GM12891 (cell line): Measurements from ENCODE around the gene CLBA1.

Experiments used
- DNase-seq: peaks from one replicate; pipeline ENCODE4 v3.0.0; 2011; ENCODE audit warnings: low spot score; ENCODE audit not compliant: insufficient read length
- FAIRE-seq: peaks from 2 replicates; lab custom pipeline; 2011; peaks lifted over from hg19 to GRCh38; lab: Jason Lieb, UNC
- PAX5 ChIP-seq: IDR thresholded peaks from 2 replicates; pipeline ENCODE4 v1.6.1; 2011; ENCODE audit warnings: low read length, moderate library complexity, mild to moderate bottlenecking; ENCODE audit not compliant: insufficient read depth, severe bottlenecking
- POLR2A ChIP-seq: IDR thresholded peaks from 2 replicates; pipeline ENCODE4 v1.6.1; 2011; ENCODE audit warnings: low read depth, low read length, control low read depth
- POLR2AphosphoS5 ChIP-seq: IDR thresholded peaks from 2 replicates; pipeline ENCODE4 v1.6.1; 2011; ENCODE audit warnings: low read depth, low read length, control low read depth
- POU2F2 ChIP-seq: IDR thresholded peaks from 2 replicates; pipeline ENCODE4 v1.6.1; 2011; ENCODE audit warnings: low read depth, mild to moderate bottlenecking, control low read depth, low read length, moderate library complexity
- SPI1 ChIP-seq: IDR thresholded peaks from 2 replicates; pipeline ENCODE4 v1.6.1; 2011; ENCODE audit warnings: low read depth, low read length, control low read depth
- TAF1 ChIP-seq: IDR thresholded peaks from 2 replicates; pipeline ENCODE4 v1.6.1; 2011; ENCODE audit warnings: low read depth, low read length, control low read depth

CLBA1 gene

DNA sequence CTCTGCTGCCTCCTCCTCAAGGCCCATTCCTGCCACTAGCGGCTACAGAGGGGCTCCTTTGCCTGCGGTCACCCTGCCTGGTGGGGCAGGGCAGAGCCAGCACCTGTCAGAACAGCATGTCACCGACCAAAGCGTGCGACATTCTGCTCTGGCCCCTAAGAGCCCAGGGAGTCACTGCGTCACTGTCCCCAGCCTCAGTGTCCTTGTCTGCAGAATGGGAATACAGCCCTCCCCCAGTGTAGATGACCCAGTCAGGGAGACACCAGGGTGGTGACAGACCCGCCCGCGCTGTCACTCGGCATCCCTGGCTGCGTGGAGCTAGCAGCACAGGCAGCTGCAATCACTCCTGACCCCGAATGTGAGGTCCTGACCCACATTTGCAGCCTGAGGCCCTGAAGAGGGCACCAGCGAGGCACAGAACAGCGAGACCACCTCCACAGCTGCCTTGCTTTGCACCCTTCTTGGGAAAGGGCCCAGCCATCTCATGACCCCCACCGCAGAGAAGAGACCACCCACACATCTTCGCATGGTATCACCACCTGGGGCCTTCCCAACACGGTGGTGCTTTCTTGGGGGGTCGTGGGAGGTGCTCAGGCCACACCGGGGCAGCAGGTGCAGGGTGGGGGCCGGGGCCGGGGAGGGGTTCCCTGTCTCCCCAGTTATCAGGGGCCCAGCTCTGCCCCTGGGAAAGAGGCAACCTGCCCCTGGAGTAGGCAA is 9.9 kb upstream of the CLBA1 start:
- FAIRE-seq (no peak), DNase-seq (no peak)
- TF ChIP-seq POLR2AphosphoS5 (no peak), TAF1 (no peak), POU2F2 (no peak), POLR2A (no peak), PAX5 (no peak), SPI1 (no peak)

DNA sequence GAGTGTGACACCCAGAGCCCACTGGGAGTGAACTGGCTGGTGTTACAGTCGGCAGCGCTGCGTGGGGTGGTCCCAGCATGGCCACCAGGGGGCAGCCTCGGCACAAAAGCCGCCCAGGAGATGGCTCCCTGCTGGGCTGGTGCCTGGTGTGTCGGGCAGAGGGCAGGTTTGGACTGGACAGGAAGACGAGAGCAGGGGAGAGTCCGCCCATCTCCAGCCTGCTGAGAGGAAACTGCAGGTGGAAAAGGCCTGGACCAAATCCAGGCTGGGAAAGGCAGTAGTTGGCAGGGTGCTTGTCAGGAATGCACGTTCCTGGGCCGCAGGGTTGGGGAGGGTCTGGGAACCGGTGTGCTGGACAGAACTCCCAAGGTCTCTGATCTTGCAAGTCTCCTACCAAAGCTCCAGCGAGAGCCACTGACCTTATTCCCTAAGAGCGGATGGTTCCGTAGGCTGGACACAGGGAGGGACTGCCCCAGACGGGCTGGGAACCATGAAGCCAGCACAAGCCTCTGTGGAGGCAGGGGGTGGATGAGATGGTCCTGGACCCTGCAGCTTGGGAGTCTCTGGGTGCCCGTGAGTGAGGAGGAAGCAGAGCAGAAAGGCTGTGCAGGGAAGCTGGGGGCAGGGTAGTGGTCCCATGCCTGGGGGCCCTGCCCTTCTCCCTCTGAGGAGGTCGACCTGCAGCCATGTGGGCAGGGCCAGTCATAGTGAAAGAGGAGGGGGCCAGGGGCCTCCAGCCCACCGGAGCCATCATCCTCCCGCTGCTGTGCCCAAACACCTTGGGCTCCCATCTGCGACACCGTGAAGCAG is 9.2 kb upstream of the CLBA1 start:
- no peak for TF ChIP-seq TAF1
- no peak for TF ChIP-seq POLR2AphosphoS5
- TF ChIP-seq POLR2A: no peak
- no peak for TF ChIP-seq PAX5
- no peak for TF ChIP-seq POU2F2
- DNase-seq: peak; percentile 90
- peak; percentile 97 for FAIRE-seq

DNA sequence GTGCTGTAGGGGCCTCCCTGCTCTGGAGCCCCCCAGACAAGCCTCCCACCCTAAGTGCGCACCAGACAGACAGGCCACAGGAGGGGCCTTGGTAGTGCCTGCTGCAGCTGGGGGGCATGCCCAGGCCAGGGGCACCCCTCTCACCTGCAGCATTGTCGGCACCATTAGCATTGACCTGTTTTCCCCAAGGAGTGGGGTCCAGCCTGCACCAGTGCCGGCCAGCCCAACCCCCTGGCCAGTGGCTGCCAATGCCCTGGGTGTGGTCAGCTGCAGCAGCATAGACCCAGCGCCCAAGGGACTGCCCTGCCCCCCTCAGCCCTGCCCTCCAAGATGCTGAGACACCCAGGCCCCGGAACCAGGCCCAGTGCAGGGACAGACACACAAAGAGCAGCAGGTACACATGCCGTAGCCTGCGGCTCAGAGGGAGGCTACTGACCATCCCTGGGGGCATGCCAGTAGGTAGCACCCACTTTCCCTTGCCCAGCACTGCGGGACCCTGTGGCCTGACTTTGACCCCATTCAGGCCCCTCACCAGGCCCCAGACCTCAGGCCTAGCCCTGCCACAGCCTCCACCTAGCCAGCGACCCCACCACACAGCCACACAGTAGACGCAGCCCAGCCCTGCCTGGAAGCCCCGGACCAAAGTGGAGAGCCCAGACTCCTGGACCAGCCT is 8.4 kb upstream of the CLBA1 start:
- DNase-seq: no peak
- no peak for TF ChIP-seq POLR2A
- no peak for FAIRE-seq

DNA sequence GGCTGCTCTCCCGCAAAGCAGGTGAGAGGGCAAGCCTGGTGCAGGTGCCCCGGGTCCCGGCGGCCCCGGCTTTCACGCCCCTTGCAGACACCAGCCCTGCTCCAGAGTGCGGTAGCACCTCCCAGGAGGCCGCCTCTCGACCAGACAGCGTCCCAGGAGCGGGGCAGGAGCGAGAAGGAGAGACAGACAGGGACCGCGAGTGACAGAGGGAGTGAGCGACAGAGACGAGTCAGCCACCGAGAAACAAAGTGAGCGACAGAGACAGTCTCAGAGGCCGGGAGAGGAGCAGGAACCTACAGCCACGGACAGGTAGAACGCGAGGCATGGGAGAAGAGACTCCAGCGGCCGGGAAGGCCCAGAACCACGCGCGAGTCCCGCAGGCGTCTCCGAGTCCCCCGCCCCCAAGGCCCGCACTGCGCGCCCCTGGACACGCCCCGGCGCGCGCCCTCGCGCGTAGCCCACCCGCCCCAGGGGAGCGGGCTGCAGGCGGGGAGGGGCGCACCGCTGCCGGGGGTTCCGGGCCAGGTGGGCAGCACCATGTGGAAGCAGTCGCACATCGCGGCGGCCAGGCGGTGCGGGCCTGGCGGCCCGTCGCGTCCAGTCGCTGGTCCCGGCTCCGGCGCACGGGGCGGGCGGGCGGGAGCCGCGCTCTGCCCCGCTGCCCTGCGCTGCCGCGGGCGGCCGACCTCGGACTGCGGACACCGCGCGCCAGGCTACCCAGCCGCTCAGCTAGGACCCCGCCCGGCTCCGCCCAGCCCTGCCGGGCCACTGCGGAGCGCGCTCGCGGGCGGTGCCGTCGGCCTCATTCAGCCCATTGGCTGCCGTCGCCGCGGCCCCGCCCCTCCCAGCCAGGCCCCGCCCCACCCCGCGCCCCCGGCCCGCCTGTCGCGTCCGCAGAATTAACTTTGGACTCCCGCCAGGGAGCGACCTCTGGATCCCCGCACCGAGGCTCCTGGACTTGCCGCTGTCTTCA is 7.6 kb upstream of the CLBA1 start, which contains the start of gene AHNAK2:
Gene AHNAK2 (minus strand): TSS at position 694 of the 973 bp plus-strand sequence. CDS start 137 bp downstream, at position 557.
- TF ChIP-seq TAF1: no peak
- TF ChIP-seq PAX5: no peak
- no peak for TF ChIP-seq POLR2AphosphoS5
- no peak for TF ChIP-seq SPI1
- DNase-seq (peak; percentile 60), FAIRE-seq (peak; percentile 31)

DNA sequence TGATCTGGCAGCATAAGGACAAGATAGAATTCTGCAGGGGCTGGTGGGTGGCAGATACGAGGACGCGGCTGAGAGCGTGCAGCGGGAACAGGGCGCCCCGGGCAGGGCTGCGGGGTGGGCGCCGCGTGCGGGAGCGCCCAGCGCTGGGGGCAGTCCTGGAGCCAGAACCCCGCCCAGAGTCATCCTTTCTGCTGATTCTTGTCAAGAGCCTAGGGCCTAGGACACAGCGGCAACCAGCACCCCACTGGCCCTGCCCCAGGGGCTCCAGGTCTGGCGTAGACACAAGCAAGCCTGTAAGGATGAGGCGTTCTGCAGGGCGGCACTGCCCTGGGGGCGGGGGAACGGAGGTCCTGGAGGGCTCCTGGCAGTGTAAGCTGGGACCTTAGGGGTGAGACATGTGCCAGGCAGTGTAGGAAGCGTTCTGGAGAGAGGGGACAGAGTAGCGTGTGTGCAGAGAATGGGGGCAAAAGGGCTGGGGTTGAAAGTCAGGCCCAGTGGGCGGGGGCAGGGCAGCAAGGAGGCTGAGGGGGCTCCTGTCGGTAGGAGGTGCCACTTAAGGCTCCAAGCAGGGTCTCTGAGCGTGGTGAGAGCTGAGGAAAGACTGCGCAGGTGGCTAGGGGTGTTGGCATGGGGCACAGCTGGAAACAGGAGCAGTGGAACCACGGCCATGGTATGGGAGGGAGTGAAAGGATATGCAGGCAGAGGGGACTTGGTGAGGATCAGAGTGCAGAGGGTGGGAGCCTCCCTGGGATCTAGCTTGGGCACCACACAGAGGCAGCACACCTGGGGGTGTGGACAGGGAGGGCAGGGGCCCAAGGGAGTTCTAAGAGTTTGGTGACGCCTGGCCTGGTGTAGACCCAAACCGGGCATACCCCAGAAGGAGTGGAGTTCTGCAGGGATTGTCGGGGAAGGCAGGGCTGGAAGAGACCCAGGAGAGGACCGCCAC is 6.6 kb upstream of the CLBA1 start:
- FAIRE-seq (no peak), DNase-seq (no peak)
- TF ChIP-seq SPI1 (no peak), PAX5 (no peak), POU2F2 (no peak), POLR2A (no peak), TAF1 (no peak), POLR2AphosphoS5 (no peak)

DNA sequence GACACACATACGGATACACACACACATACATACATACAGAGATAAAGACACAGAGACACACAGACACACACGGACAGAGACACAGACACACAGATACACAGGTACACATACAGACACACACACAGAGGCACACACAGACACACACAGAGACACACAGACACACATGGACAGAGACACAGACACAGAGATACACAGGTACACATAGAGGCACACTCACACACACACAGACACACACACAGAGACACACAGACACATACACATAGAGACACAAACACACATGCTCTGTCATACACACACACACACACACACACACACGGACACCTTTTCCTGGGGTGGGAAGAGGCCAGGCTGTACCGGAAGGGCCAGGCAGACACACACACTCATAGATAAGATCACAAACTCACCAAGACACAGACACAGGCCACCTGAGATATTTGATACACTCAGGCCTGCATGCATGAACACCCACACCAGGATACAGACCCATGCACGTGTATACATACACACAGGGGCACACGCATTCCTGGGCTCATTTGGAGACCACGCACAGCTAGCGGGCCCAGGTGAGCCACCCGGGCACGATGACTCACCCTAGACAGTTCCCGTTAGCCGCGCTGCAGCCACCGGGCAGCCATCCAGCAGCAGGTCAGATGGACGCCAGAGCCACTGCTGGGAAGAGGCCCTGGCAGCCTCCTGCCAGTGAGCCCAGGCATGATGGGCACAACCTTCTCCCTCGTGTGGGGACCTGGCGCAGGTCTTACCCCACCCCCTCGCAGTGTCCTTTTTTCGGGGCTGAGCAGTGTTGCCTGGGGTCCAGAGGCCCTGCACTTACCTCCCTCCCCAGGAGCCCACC is 5.6 kb upstream of the CLBA1 start:
- FAIRE-seq: peak; percentile 84
- TF ChIP-seq POU2F2: no peak
- TF ChIP-seq SPI1: no peak
- no peak for TF ChIP-seq POLR2A
- no peak for TF ChIP-seq POLR2AphosphoS5
- no peak for TF ChIP-seq PAX5
- TF ChIP-seq TAF1: no peak
- DNase-seq: no peak

DNA sequence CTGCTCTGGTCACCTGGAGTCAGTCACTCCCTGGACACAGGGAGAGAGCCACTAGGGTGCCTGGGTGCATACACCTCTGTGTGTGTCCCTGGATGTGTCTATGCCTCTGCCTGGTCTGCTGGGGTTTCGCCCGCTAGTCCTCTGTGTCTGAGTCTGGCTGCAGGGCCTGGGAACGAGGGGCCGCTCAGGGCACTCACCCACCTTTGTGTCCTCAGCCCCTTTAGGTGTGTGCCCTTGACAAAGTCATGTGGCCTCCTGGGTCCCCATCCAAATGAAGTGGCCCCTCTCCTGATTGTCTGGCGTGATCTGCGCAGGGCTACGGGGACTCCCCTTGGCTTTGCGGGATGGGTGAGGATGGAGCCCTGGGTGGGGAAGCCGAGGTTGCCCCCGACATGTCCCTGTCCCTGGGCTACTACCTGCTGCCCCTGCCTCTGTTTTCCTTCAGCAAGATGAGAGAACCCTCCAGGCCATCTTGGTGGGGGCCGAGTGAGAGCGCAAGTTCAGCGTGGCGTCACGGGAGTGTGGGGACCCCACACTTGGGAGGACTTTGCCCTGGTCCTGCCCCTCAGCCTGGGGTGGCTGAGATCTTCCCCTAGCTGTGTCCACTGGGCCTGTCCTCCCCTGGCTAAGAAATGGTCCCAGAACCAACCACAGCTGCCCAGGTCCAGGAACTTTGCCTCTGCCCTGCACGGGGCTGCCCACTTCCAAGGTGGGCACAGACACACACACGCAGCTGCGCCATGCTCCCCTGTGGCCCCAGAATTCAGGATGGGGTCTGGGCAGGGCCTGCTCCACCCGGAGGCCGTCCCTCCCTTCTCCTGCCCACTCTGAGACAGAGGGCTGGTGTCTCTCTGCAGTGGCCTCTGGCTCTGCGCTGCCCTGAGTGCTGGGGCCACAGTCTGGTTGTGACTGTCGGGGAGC is 4.7 kb upstream of the CLBA1 start:
- TF ChIP-seq POLR2A: no peak
- no peak for TF ChIP-seq POLR2AphosphoS5
- no peak for TF ChIP-seq POU2F2
- TF ChIP-seq PAX5: no peak
- TF ChIP-seq TAF1: no peak
- TF ChIP-seq SPI1: no peak
- FAIRE-seq (no peak), DNase-seq (no peak)
